Neural progenitor cell (in vitro differentiated cells): ENCODE results near the gene SCGB1D4.

Source experiments
- CTCF ChIP-seq: fragments of 200-600 bp; sonication (generic); IDR thresholded peaks from 2 replicates; pipeline ENCODE4 v1.5.1; 2017; ENCODE audit warnings: antibody characterized with exemption, mild to moderate bottlenecking
- EZH2 ChIP-seq: fragments of 200-600 bp; sonication (generic); IDR thresholded peaks from 2 replicates; pipeline ENCODE4 v1.6.1; 2017; ENCODE audit warnings: antibody characterized with exemption, mild to moderate bottlenecking, moderate library complexity
- EZH2phosphoT487 ChIP-seq: fragments of 200-600 bp; sonication (generic); IDR thresholded peaks from 2 replicates; pipeline ENCODE4 v1.6.1; 2017; ENCODE audit warnings: antibody characterized with exemption

GRCh38 chr11:62338218-62338617, 39.3 kb upstream of the SCGB1D4 start:
- no peak for TF ChIP-seq CTCF
- no peak for TF ChIP-seq EZH2phosphoT487
- no peak for TF ChIP-seq EZH2
